ENCODE results near the gene TMEM184C. TPM values are rescaled to one million over a fixed set of nuclear protein-coding genes. Genes with fewer than 3 reads are reported as not detected.

The TMEM184C gene
- total RNA-seq, 1 experiment from 2014 or later = 36.3 TPM

GRCh38 chr4:147696866-147697265 lies 79.7 kb downstream of the TMEM184C start:
- no TSS peak for BruUV-seq (replicated peaks)
- H3K9me3 ChIP-seq (ENCODE audit: low read depth, low read length, poor library complexity, severe bottlenecking) = peaks cover 5% of the 10 kb centered on the region
- POLR2A ChIA-PET (ENCODE audit: low non-redundant PET) = no interaction called here
- no peak for DNase-seq (ENCODE audit: low spot score)
- no peak overlapping the region for H3K27ac ChIP-seq (ENCODE audit: low read depth, low read length, poor library complexity, severe bottlenecking)
- no peak overlapping the region for H3K4me3 ChIP-seq (ENCODE audit: low read depth, low read length, poor library complexity, severe bottlenecking)
- TF ChIP-seq, protein P1, sequence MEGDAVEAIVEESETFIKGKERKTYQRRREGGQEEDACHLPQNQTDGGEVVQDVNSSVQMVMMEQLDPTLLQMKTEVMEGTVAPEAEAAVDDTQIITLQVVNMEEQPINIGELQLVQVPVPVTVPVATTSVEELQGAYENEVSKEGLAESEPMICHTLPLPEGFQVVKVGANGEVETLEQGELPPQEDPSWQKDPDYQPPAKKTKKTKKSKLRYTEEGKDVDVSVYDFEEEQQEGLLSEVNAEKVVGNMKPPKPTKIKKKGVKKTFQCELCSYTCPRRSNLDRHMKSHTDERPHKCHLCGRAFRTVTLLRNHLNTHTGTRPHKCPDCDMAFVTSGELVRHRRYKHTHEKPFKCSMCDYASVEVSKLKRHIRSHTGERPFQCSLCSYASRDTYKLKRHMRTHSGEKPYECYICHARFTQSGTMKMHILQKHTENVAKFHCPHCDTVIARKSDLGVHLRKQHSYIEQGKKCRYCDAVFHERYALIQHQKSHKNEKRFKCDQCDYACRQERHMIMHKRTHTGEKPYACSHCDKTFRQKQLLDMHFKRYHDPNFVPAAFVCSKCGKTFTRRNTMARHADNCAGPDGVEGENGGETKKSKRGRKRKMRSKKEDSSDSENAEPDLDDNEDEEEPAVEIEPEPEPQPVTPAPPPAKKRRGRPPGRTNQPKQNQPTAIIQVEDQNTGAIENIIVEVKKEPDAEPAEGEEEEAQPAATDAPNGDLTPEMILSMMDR (conservative IDR thresholded peaks at IDR 0.05; ENCODE audit: low read depth, low read length) = no peak
- no peak for TF ChIP-seq EZH2 (IDR thresholded peaks at IDR 0.05; ENCODE audit: borderline replicate concordance, low read depth, low read length, poor library complexity, severe bottlenecking)
- intact Hi-C loops (cut with micrococcal nuclease; ENCODE audit: unreplicated experiment) = no loop called here
- H3K27me3 ChIP-seq (replicated peaks; ENCODE audit: insufficient read depth, low read depth, low read length, poor library complexity) = no peaks in the 10 kb centered on the region
- CTCF ChIA-PET = interaction anchor here (1.7 kb wide), 1 partner anchor 170 kb away, joined by 3 read pairs; no protein-coding TSS in a partner anchor
- H3K4me1 ChIP-seq (ENCODE audit: insufficient read depth, low read length, poor library complexity, severe bottlenecking) = no peaks in the 10 kb centered on the region
- no peaks in the 10 kb centered on the region for H3K36me3 ChIP-seq (ENCODE audit: insufficient read depth, low read length, poor library complexity, severe bottlenecking)

- Histone ChIP-seq H3K27ac (ENCODE audit: low read depth, low read length, poor library complexity, severe bottlenecking) (no peak overlapping the region), H3K36me3 (ENCODE audit: insufficient read depth, low read length, poor library complexity, severe bottlenecking) (no peaks in the 10 kb centered on the region), H3K4me1 (ENCODE audit: insufficient read depth, low read length, poor library complexity, severe bottlenecking) (no peaks in the 10 kb centered on the region), H3K27me3 (replicated peaks; ENCODE audit: insufficient read depth, low read depth, low read length, poor library complexity) (no peaks in the 10 kb centered on the region), H3K9me3 (ENCODE audit: low read depth, low read length, poor library complexity, severe bottlenecking) (peaks cover 5% of the 10 kb centered on the region), H3K4me3 (ENCODE audit: low read depth, low read length, poor library complexity, severe bottlenecking) (no peak overlapping the region)
- no peak for DNase-seq (ENCODE audit: low spot score)
- no TSS peak for BruUV-seq (replicated peaks)
- TF ChIP-seq EZH2 (IDR thresholded peaks at IDR 0.05; ENCODE audit: borderline replicate concordance, low read depth, low read length, poor library complexity, severe bottlenecking) = no peak
- TF ChIP-seq, protein P1 (conservative IDR thresholded peaks at IDR 0.05; ENCODE audit: low read depth, low read length) = no peak
- ChIA-PET CTCF (no interaction called here), POLR2A (ENCODE audit: low non-redundant PET) (no interaction called here)
- intact Hi-C loops (cut with micrococcal nuclease; ENCODE audit: unreplicated experiment) = no loop called here
Measured at GRCh38 chr4:147704846-147705245, 87.6 kb downstream of the TMEM184C start.

DNA sequence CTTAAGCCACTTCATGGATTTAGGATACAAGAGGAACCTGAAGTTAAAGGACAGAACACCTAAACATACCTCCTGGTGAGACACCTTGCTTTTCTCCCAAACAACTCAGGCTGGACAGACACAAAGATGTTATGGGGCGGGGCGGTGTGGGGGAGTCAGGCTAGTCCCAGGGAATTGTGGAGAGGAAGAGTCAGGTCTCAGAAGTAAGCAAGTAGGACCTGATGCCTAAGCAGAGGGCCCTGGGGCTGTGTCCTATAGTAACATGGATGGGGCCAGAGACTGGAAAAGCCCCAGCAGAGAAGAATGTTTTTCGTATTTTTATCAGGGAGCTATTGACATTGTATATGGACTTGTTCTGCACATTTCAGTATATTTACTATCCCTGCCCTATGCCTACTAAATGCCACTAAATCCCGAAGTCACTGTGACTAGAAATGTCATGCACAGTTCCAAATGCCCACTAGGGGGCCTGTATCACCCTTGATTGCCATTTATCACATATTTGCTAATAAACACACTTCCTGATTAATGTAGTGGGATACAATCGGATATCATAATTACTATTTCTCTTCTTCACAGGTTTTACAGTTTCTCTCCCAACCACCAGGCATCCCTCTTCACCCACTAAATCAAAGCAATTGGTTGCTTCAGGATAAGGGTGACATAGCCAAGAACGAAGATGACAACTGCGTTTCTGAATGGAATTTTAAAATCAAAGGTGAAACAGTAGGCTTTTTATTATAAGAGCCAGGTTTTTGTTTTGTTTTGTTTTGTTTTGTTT lies 90.9 kb downstream of the TMEM184C start:
- no TSS peak for BruUV-seq (replicated peaks)
- ChIA-PET POLR2A (ENCODE audit: low non-redundant PET) (no interaction called here), CTCF (interaction anchor here (1.4 kb wide), 1 partner anchor 159 kb away, joined by 6 read pairs; no protein-coding TSS in a partner anchor)
- intact Hi-C loops (cut with micrococcal nuclease; ENCODE audit: unreplicated experiment) = loop anchor here (1.0 kb wide), 1 partner anchor 158 kb away; no protein-coding TSS in a partner anchor
- Histone ChIP-seq H3K4me1 (ENCODE audit: insufficient read depth, low read length, poor library complexity, severe bottlenecking) (no peaks in the 10 kb centered on the region), H3K36me3 (ENCODE audit: insufficient read depth, low read length, poor library complexity, severe bottlenecking) (no peaks in the 10 kb centered on the region), H3K27me3 (replicated peaks; ENCODE audit: insufficient read depth, low read depth, low read length, poor library complexity) (no peaks in the 10 kb centered on the region), H3K4me3 (ENCODE audit: low read depth, low read length, poor library complexity, severe bottlenecking) (no peak overlapping the region), H3K9me3 (ENCODE audit: low read depth, low read length, poor library complexity, severe bottlenecking) (no peaks in the 10 kb centered on the region), H3K27ac (ENCODE audit: low read depth, low read length, poor library complexity, severe bottlenecking) (no peak overlapping the region)
- TF ChIP-seq, protein P1 (conservative IDR thresholded peaks at IDR 0.05; ENCODE audit: low read depth, low read length) = peak; percentile 91
- TF ChIP-seq EZH2 (IDR thresholded peaks at IDR 0.05; ENCODE audit: borderline replicate concordance, low read depth, low read length, poor library complexity, severe bottlenecking) = no peak
- peak; percentile 64 for DNase-seq (ENCODE audit: low spot score)
